ENCODE results near the gene NKG7. TPM values are rescaled to one million over a fixed set of nuclear protein-coding genes. Genes with fewer than 3 reads are reported as not detected.

NKG7 gene
- total and polyA plus RNA-seq, 12 donors = 1.1 to 5.9 (median 2.8) TPM

DNA sequence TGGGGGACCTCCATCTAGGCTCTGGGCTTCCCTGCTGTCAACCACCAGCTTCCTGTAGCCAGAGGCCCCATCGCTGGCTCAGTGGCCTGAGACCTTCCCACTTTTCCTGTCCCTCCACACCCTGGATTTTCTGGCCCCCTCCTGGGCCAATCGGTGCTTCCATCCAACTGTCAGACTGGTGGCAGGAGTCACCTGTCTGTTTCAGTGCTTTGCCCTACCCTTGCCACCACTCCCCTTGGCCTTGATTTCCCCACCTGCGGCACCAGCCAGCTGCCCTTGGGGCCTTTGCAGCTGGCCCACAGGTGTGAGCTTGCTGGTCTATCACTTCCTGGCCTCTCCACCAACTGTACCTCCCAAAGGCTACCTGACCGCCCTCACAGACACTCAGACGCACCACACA is 43.0 kb downstream of the NKG7 start:
- no peak for TF ChIP-seq POLR2A (IDR thresholded peaks at IDR 0.05)
- no peak for TF ChIP-seq CTCF (IDR thresholded peaks at IDR 0.05)
- Histone ChIP-seq H3K27ac (no peak overlapping the region), H3K36me3 (replicated peaks in 1 of 2) (no peaks in the 10 kb centered on the region), H3K9me3 (replicated peaks in 1 of 3) (no peaks in the 10 kb centered on the region), H3K4me3 (no peak overlapping the region), H3K27me3 (peaks cover 6% of the 10 kb centered on the region), H3K4me1 (replicated peaks in 1 of 2) (peaks cover 0 to 5% of the 10 kb centered on the region in 2 donors)
- DNase-seq = no peak
- 71 to 94% (median 82%) methylated on average over 5 of the region's 5 CpGs for WGBS, 4 donors
- intact Hi-C loops (cut with DNase I) = no loop called here

DNA sequence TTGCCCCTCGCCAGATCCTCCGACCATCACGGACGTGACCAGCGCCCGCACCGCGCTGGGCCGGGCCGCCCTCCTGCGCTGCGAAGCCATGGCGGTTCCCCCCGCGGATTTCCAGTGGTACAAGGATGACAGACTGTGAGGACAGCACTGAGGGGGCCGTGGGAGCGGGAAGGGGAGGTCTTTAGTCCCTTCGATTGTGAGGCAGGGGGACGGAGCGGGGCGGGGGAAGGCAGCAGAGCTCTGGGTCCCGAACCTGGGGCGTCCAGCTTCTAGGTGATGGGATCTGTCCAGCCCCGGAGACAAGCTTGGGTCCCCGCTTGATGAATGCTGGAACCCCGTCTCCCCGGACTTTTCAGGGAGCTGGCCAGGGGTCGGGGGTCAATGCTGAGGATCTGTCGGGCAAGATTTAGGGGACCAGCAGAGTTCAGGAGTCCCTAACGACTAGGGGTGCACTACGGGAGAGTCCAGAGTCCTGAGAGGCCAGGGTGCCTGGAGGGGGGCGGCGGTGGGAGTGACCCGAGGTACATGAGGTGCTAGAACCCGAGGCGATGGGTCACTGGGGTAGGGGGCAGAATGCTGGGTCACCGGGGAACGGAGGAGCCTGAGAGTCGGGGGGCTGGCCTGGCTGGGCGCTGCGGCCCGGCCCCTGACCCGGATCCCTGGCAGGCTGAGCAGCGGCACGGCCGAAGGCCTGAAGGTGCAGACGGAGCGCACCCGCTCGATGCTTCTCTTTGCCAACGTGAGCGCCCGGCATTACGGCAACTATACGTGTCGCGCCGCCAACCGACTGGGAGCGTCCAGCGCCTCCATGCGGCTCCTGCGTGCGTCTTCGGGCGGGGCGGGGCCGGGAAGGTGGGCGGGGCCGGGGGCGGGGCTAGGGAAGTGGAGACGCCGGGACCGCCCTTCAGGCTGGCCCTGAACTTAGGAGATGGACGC is 45.1 kb downstream of the NKG7 start:
- 9 to 29% (median 22%) methylated on average over 10 to 75 of the region's 75 CpGs for WGBS, 4 donors
- H3K4me3 ChIP-seq = peak overlapping the region in 1 of 4 donors; percentile 15
- H3K4me1 ChIP-seq (replicated peaks in 1 of 2) = peaks cover 0 to 5% of the 10 kb centered on the region in 2 donors
- TF ChIP-seq CTCF (IDR thresholded peaks at IDR 0.05) = peak in 2 of 6 experiments; percentile 8 to 10
- TF ChIP-seq POLR2A (IDR thresholded peaks at IDR 0.05) = no peak
- H3K27ac ChIP-seq = no peak overlapping the region
- intact Hi-C loops (cut with DNase I) = no loop called here
- DNase-seq = peak in 6 of 7 donors; percentile 45 to 65 (median 52)
- no peaks in the 10 kb centered on the region for H3K36me3 ChIP-seq (replicated peaks in 1 of 2)
- no peaks in the 10 kb centered on the region for H3K9me3 ChIP-seq (replicated peaks in 1 of 3)
- peaks cover 6% of the 10 kb centered on the region for H3K27me3 ChIP-seq

DNA sequence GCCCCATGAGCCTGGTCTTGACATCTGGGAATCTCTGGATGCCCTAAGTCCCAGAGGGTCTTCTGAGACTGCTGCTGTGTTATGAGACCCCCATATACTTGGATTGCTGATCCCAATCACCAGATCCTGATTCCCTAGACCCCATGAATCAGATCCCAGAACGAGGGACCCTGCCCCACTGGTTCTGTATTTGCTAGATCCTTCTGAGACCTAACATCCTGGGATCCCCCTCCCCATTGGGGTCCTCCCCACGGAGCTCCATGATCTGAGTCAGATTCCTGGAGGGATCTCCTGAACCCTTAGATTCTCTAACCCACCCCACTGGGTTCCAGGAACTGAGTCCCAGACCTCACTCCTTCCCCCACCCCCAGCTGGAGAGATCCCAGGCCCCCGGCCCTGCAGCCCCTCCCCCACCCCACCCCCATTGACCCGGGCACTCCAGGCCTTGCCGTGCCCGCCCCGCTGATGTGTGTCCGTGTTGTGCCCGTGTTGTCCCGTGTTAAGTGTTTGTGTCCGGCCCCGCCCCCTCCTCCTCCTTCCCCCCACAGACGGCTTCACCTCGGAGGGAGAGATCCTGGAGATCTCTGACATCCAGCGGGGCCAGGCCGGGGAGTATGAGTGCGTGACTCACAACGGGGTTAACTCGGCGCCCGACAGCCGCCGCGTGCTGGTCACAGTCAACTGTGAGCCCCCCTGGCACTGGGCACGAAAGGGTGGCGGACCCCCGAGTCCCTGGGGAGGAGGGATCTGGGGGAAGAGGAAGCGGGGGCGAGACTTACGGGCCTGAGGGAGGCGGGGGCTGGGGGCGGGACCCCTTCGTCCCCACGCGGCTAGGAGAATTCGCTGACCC is 46.0 kb downstream of the NKG7 start:
- DNase-seq = no peak
- no peaks in the 10 kb centered on the region for H3K9me3 ChIP-seq (replicated peaks in 1 of 3)
- H3K27me3 ChIP-seq = peaks cover 6% of the 10 kb centered on the region
- peaks cover 0 to 5% of the 10 kb centered on the region in 2 donors for H3K4me1 ChIP-seq (replicated peaks in 1 of 2)
- WGBS, 4 donors = 43 to 44% (median 43%) methylated on average over 23 to 36 of the region's 36 CpGs; no CpG with 5 or more reads in 1 of the 4 donors
- H3K36me3 ChIP-seq (replicated peaks in 1 of 2) = no peaks in the 10 kb centered on the region
- no peak overlapping the region for H3K27ac ChIP-seq
- intact Hi-C loops (cut with DNase I) = no loop called here
- TF ChIP-seq CTCF (IDR thresholded peaks at IDR 0.05) (no peak), POLR2A (IDR thresholded peaks at IDR 0.05) (no peak)
- H3K4me3 ChIP-seq = no peak overlapping the region

All from adrenal gland (tissue), 12 donors.